ENCODE measurements around the gene HIPK3. TPM values are rescaled to one million over a fixed set of nuclear protein-coding genes. Genes with fewer than 3 reads are reported as not detected.

HIPK3 gene
- total and polyA plus RNA-seq, 2 donors from 2014 or later, result 17.3 to 162 TPM

- intact Hi-C loops (cut with DNase I), result loop anchor here (10.0 kb wide), 1 partner anchor 145 kb away; no protein-coding TSS in a partner anchor
- no peak overlapping the region for H3K27ac ChIP-seq (ENCODE audit: low read depth in 2 of 2, low read length in 2 of 2)
- H3K9me3 ChIP-seq (ENCODE audit: control insufficient read depth in 2 of 3, insufficient read depth in 1 of 3, low read length in 3 of 3), result no peaks in the 10 kb centered on the region
- H3K9ac ChIP-seq (ENCODE audit: low read length in 3 of 3), result no peak overlapping the region
- no peak for TF ChIP-seq CTCF (IDR thresholded peaks at IDR 0.05; ENCODE audit: borderline replicate concordance, extremely low read depth, insufficient read depth)
- no peaks in the 10 kb centered on the region for H3K27me3 ChIP-seq (ENCODE audit: control insufficient read depth, insufficient read depth, low read length)
- FAIRE-seq (no peak), DNase-seq (no peak)
- peaks cover 0 to 9% (median 7%) of the 10 kb centered on the region in 3 donors for H3K4me1 ChIP-seq (ENCODE audit: control insufficient read depth in 2 of 3, insufficient read depth in 2 of 3, low read depth in 1 of 3, low read length in 3 of 3)
- H3K4me3 ChIP-seq (ENCODE audit: low read length in 3 of 3), result no peak overlapping the region
- no peaks in the 10 kb centered on the region for H3K36me3 ChIP-seq (ENCODE audit: control insufficient read depth in 2 of 3, insufficient read depth in 3 of 3, low read length in 3 of 3)
These were observed 63.0 kb downstream of the HIPK3 start for GRCh38 chr11:33320016-33320813.

DNA sequence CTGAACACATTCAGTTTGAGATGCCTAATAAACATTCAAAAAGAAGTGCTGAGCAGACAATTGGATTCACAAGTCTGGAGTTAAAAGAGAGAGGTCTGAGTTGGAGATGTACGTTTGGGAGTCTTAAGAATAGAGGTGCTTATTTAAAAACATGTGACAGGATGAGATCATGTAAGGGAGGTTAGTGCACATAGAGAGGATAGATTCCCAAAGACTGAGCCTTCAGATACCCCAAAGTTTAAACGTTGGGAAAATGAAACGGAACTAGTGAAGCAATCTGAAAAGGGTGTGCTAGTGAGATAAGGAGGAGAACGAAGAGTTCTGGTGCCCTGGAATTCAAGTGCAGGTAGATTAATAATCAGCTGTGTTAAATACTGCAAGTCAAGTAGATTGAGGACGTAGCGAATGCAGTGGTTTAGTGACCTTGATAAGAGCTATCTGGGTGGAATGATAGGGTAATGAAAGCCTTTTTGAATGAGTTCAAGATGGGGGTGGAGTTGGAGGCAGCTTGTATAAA, 63.7 kb downstream of the HIPK3 start:
- Histone ChIP-seq H3K36me3 (ENCODE audit: control insufficient read depth in 2 of 3, insufficient read depth in 3 of 3, low read length in 3 of 3) (no peaks in the 10 kb centered on the region), H3K4me3 (ENCODE audit: low read length in 3 of 3) (no peak overlapping the region), H3K4me1 (ENCODE audit: control insufficient read depth in 2 of 3, insufficient read depth in 2 of 3, low read depth in 1 of 3, low read length in 3 of 3) (peaks cover 0 to 9% (median 7%) of the 10 kb centered on the region in 3 donors), H3K9me3 (ENCODE audit: control insufficient read depth in 2 of 3, insufficient read depth in 1 of 3, low read length in 3 of 3) (no peaks in the 10 kb centered on the region), H3K9ac (ENCODE audit: low read length in 3 of 3) (no peak overlapping the region), H3K27me3 (ENCODE audit: control insufficient read depth, insufficient read depth, low read length) (no peaks in the 10 kb centered on the region), H3K27ac (ENCODE audit: low read depth in 2 of 2, low read length in 2 of 2) (no peak overlapping the region)
- no peak for FAIRE-seq
- DNase-seq, result no peak
- intact Hi-C loops (cut with DNase I), result loop anchor here (10.0 kb wide), 1 partner anchor 146 kb away; no protein-coding TSS in a partner anchor
- no peak for TF ChIP-seq CTCF (IDR thresholded peaks at IDR 0.05; ENCODE audit: borderline replicate concordance, extremely low read depth, insufficient read depth)

DNA sequence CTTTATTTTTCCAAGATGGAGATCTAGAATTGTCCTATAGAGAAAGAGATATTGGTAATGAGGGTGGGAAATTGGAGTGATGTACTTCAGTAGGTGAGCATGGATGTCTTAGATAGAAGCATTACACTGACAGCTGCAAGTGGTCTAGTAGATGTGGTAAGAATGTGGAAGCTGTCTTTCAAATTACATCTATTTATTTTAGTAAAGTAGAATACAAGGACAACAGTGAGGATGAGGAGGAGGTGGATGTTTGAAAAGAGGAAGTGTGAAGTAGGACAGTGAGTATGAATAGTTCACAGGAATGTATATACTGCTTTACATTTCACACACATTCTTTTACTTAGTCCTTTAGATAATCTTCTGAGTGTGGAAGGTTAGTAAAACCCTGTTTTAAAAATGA, 64.2 kb downstream of the HIPK3 start:
- Histone ChIP-seq H3K4me1 (ENCODE audit: control insufficient read depth in 2 of 3, insufficient read depth in 2 of 3, low read depth in 1 of 3, low read length in 3 of 3) (peaks cover 0 to 9% (median 7%) of the 10 kb centered on the region in 3 donors), H3K27ac (ENCODE audit: low read depth in 2 of 2, low read length in 2 of 2) (no peak overlapping the region), H3K36me3 (ENCODE audit: control insufficient read depth in 2 of 3, insufficient read depth in 3 of 3, low read length in 3 of 3) (no peaks in the 10 kb centered on the region), H3K9ac (ENCODE audit: low read length in 3 of 3) (no peak overlapping the region), H3K27me3 (ENCODE audit: control insufficient read depth, insufficient read depth, low read length) (no peaks in the 10 kb centered on the region), H3K4me3 (ENCODE audit: low read length in 3 of 3) (no peak overlapping the region), H3K9me3 (ENCODE audit: control insufficient read depth in 2 of 3, insufficient read depth in 1 of 3, low read length in 3 of 3) (no peaks in the 10 kb centered on the region)
- DNase-seq (no peak), FAIRE-seq (no peak)
- intact Hi-C loops (cut with DNase I), result loop anchor here (10.0 kb wide), 1 partner anchor 147 kb away; no protein-coding TSS in a partner anchor
- TF ChIP-seq CTCF (IDR thresholded peaks at IDR 0.05; ENCODE audit: borderline replicate concordance, extremely low read depth, insufficient read depth), result no peak
